ENCODE measurements around the gene GAPDH. TPM values are rescaled to one million over a fixed set of nuclear protein-coding genes. Genes with fewer than 3 reads are reported as not detected.

GAPDH gene
- total and polyA plus RNA-seq, 10 of the 15 experiments (the other 5 are each of a cell fraction or from before 2014, with no cell fraction given), result 5,606 to 14,240 (median 9,400) TPM

DNA sequence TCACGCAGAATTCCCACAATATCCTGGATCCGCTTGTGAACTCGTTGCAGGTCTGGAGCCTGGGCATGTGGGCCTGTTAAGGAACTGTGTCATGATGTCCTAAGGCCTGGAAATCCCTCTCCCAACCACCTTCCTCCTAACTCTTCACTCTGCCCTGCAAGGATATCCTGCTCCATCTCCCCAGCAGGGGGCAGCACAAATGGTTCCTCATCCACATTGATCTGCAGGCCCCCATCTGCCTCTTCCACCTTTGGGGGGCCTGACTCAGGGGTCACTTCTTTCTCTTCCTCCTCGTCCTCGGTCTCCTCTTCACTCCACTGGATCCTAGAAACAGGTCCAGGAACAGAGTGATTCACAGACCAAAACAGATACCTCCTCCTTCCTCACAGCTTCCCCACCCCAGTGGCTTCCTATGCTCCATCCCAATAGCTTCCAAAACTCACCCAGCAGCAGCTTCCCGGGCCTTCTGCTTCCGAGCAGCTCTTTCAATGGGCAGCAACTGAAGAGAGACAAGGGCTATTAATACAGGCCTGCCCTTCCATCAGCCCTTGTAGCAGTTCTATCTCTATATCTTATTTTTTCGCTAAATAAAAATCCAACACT lies 29.2 kb downstream of the GAPDH start:
- in situ Hi-C loops (cut with MboI) (no loop called here), intact Hi-C loops (cut with micrococcal nuclease; ENCODE audit: unreplicated experiment) (no loop called here)
- peaks cover 4% of the 10 kb centered on the region; the same call in 1 of the 2 replicates for H3K4me1 ChIP-seq (ENCODE audit: control insufficient read depth, insufficient read depth, low read length)
- ATAC-seq, result peak; percentile 54
- no peak overlapping the region for H3K27ac ChIP-seq (ENCODE audit: control insufficient read depth, insufficient read depth)
- BruUV-seq (replicated peaks), result no TSS peak
- peaks cover 33% of the 10 kb centered on the region for H3K79me2 ChIP-seq (ENCODE audit: control insufficient read depth, insufficient read depth, low read length)
- ChIA-PET CTCF (interaction anchor here (0.6 to 2.4 kb wide), 27 partner anchors 10 to 260 kb away, joined by 3 to 13 read pairs (median 4); partner anchors contain the start of genes VAMP1 and ZNF384), POLR2A (interaction anchor here (0.8 kb wide), 1 partner anchor 11 kb away, joined by 3 read pairs; no protein-coding TSS in a partner anchor), SMC1A (ENCODE audit: uncharacterized antibody, unreplicated experiment) (interaction anchor here (0.9 to 1.6 kb wide), 5 partner anchors 10 to 217 kb away, joined by 3 to 5 read pairs (median 4); partner anchors contain the start of gene ZNF384), RAD21 (ENCODE audit: unreplicated experiment) (interaction anchor here (1.0 to 1.2 kb wide), 3 partner anchors 50 to 121 kb away, joined by 3 to 5 read pairs (median 3); no protein-coding TSS in a partner anchor)
- peaks cover 35 to 43% of the 10 kb centered on the region in 2 experiments for H3K36me3 ChIP-seq (ENCODE audit: control insufficient read depth in 2 of 2, insufficient read depth in 2 of 2, low read length in 1 of 2)
- 66% methylated on average over 8 of the region's 8 CpGs for WGBS (ENCODE audit: insufficient coverage, insufficient replicate concordance, low lambda C conversion rate, missing lambda C conversion rate)
- DNase-seq (ENCODE audit: low read depth, low spot score), result no peak
- H3K4me2 ChIP-seq (ENCODE audit: control insufficient read depth, insufficient read depth), result no peak overlapping the region
- H4K20me1 ChIP-seq (ENCODE audit: control insufficient read depth, insufficient read depth), result no peaks in the 10 kb centered on the region; the same call in 1 of the 2 replicates
- peak; percentile 31 for FAIRE-seq
- H3K9me3 ChIP-seq (replicated peaks; ENCODE audit: control insufficient read depth, insufficient read depth, low read length), result no peaks in the 10 kb centered on the region
- no peak overlapping the region for H3K4me3 ChIP-seq
- no peaks in the 10 kb centered on the region for H3K27me3 ChIP-seq (replicated peaks in 1 of 2; ENCODE audit: control insufficient read depth in 2 of 2, insufficient read depth in 2 of 2, low read length in 1 of 2)
- H3K9ac ChIP-seq (ENCODE audit: control insufficient read depth, insufficient read depth, low read length), result no peak overlapping the region
- no peak overlapping the region for H2AFZ ChIP-seq (ENCODE audit: control insufficient read depth, low read depth, low read length)
- no peak for TF ChIP-seq MYB (IDR thresholded peaks at IDR 0.05; ENCODE audit: borderline replicate concordance, low read depth, low read length)
- 0 out of 2 replicates have a peak, but pooled peaks have one; percentile 22 for TF ChIP-seq LARP7 (IDR thresholded peaks at IDR 0.05)
- peak; percentile 38; the same call in 1 of the 2 replicates for TF ChIP-seq YY1 (IDR thresholded peaks at IDR 0.05; ENCODE audit: low read depth, low read length)
- TF ChIP-seq, protein P1, sequence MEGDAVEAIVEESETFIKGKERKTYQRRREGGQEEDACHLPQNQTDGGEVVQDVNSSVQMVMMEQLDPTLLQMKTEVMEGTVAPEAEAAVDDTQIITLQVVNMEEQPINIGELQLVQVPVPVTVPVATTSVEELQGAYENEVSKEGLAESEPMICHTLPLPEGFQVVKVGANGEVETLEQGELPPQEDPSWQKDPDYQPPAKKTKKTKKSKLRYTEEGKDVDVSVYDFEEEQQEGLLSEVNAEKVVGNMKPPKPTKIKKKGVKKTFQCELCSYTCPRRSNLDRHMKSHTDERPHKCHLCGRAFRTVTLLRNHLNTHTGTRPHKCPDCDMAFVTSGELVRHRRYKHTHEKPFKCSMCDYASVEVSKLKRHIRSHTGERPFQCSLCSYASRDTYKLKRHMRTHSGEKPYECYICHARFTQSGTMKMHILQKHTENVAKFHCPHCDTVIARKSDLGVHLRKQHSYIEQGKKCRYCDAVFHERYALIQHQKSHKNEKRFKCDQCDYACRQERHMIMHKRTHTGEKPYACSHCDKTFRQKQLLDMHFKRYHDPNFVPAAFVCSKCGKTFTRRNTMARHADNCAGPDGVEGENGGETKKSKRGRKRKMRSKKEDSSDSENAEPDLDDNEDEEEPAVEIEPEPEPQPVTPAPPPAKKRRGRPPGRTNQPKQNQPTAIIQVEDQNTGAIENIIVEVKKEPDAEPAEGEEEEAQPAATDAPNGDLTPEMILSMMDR (IDR thresholded peaks at IDR 0.05 in 2 of 3, conservative IDR thresholded peaks at IDR 0.05 in 1 of 3; ENCODE audit: control insufficient read depth in 2 of 3, extremely low read depth in 1 of 3, insufficient read depth in 1 of 3, low read depth in 3 of 3, low read length in 3 of 3), result peak; percentile 69 to 84 (median 73)
- 0 out of 2 replicates have a peak, but pooled peaks have one; percentile 23 for TF ChIP-seq IKZF1 (conservative IDR thresholded peaks at IDR 0.05)
- no peak for TF ChIP-seq RBBP5 (conservative IDR thresholded peaks at IDR 0.05)
- TF ChIP-seq HDGF (IDR thresholded peaks at IDR 0.05), result 0 out of 2 replicates have a peak, but pooled peaks have one; percentile 62
- TF ChIP-seq CREB1 (IDR thresholded peaks at IDR 0.05; ENCODE audit: low read depth), result no peak
- peak; percentile 44; the same call in 1 of the 2 replicates for TF ChIP-seq POLR2AphosphoS5 (IDR thresholded peaks at IDR 0.05; ENCODE audit: low read length)
- TF ChIP-seq ZNF274 (IDR thresholded peaks at IDR 0.05; ENCODE audit: insufficient read depth, insufficient read length), result no peak
- TF ChIP-seq, protein P2, sequence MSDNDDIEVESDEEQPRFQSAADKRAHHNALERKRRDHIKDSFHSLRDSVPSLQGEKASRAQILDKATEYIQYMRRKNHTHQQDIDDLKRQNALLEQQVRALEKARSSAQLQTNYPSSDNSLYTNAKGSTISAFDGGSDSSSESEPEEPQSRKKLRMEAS (IDR thresholded peaks at IDR 0.05; ENCODE audit: low read depth, low read length), result no peak
- TF ChIP-seq MTA3 (IDR thresholded peaks at IDR 0.05; ENCODE audit: borderline replicate concordance, low read length), result no peak
- TF ChIP-seq RAD21 (IDR thresholded peaks at IDR 0.05; ENCODE audit: insufficient read depth, low read depth, low read length), result peak; percentile 42
- TF ChIP-seq, protein P3, sequence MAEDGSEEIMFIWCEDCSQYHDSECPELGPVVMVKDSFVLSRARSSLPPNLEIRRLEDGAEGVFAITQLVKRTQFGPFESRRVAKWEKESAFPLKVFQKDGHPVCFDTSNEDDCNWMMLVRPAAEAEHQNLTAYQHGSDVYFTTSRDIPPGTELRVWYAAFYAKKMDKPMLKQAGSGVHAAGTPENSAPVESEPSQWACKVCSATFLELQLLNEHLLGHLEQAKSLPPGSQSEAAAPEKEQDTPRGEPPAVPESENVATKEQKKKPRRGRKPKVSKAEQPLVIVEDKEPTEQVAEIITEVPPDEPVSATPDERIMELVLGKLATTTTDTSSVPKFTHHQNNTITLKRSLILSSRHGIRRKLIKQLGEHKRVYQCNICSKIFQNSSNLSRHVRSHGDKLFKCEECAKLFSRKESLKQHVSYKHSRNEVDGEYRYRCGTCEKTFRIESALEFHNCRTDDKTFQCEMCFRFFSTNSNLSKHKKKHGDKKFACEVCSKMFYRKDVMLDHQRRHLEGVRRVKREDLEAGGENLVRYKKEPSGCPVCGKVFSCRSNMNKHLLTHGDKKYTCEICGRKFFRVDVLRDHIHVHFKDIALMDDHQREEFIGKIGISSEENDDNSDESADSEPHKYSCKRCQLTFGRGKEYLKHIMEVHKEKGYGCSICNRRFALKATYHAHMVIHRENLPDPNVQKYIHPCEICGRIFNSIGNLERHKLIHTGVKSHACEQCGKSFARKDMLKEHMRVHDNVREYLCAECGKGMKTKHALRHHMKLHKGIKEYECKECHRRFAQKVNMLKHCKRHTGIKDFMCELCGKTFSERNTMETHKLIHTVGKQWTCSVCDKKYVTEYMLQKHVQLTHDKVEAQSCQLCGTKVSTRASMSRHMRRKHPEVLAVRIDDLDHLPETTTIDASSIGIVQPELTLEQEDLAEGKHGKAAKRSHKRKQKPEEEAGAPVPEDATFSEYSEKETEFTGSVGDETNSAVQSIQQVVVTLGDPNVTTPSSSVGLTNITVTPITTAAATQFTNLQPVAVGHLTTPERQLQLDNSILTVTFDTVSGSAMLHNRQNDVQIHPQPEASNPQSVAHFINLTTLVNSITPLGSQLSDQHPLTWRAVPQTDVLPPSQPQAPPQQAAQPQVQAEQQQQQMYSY (CRISPR knock-in tag; IDR thresholded peaks at IDR 0.05), result no peak
- no peak for TF ChIP-seq CHD2 (IDR thresholded peaks at IDR 0.05; ENCODE audit: borderline replicate concordance, low read depth, low read length)
- TF ChIP-seq SMC3 (IDR thresholded peaks at IDR 0.05; ENCODE audit: borderline replicate concordance, low read length), result peak; percentile 35; the same call in 1 of the 2 replicates
